D721Med (cell line): ENCODE measurements around the gene ELFN1.
"Not testable (repeated sequence)": the region's sequence is repeated elsewhere in the genome, so short reads cannot be mapped to it uniquely, and the experiment has no call there.

Experiments
- DNase-seq: peaks from one replicate; pipeline ENCODE4 v3.0.0; 2011; ENCODE audit warnings: low spot score; ENCODE audit not compliant: insufficient read length
- FAIRE-seq: peaks from 2 replicates; lab custom pipeline; 2011; peaks lifted over from hg19 to GRCh38; lab: Jason Lieb, UNC
- TF ChIP-seq, protein P1 (sequence below): IDR thresholded peaks from 2 replicates; pipeline ENCODE4 v1.5.1; 2012; ENCODE audit warnings: mild to moderate bottlenecking, control low read depth; ENCODE audit not compliant: insufficient read depth; ENCODE audit errors: missing control alignments

The ELFN1 gene

DNA sequence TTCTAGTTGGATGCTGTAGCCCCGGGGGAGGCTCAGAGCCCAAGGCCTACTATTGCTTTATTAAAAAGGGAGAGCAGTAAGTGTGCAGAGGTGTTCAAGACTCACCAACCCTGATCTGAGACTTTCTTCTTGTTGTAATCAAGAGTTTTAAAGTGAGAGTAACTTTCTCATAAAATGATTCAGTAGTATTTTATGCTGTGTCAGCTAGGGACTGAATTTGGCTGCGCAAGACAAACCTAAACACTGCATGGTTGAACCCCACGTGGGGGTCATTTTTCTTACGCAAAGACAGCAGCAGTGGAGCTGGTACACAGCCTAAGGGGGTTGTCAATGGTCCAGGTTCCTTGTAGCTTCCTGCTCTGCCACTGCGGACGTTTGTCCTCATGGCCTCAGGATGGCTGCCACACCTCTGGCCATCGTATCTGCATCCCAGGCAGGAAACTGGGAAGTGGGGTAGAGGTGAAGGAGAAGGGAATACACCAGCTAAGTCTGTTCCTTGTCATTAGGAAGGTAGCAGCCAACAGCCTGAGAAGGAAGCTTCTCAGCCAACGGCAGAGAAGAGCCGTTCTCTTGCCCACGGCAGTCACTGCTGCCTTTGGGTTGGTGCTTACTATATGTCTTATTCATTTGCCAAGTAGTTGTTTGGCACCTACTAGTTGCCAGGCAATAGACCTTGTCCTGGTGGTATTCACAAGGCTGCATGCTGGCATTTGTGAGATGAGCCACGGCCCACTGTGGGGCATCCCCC is 44.7 kb downstream of the ELFN1 start:
- FAIRE-seq, result no peak
- DNase-seq, result no peak
- TF ChIP-seq, protein P1, sequence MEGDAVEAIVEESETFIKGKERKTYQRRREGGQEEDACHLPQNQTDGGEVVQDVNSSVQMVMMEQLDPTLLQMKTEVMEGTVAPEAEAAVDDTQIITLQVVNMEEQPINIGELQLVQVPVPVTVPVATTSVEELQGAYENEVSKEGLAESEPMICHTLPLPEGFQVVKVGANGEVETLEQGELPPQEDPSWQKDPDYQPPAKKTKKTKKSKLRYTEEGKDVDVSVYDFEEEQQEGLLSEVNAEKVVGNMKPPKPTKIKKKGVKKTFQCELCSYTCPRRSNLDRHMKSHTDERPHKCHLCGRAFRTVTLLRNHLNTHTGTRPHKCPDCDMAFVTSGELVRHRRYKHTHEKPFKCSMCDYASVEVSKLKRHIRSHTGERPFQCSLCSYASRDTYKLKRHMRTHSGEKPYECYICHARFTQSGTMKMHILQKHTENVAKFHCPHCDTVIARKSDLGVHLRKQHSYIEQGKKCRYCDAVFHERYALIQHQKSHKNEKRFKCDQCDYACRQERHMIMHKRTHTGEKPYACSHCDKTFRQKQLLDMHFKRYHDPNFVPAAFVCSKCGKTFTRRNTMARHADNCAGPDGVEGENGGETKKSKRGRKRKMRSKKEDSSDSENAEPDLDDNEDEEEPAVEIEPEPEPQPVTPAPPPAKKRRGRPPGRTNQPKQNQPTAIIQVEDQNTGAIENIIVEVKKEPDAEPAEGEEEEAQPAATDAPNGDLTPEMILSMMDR, result no peak

GRCh38 chr7:1715331-1715625 is 45.2 kb downstream of the ELFN1 start:
- DNase-seq (no peak), FAIRE-seq (no peak)
- TF ChIP-seq, protein P1, result no peak

- TF ChIP-seq, protein P1, result no peak
- DNase-seq, result no peak
- no peak for FAIRE-seq
Observed at GRCh38 chr7:1715671-1716074, 45.6 kb downstream of the ELFN1 start.

GRCh38 chr7:1716263-1717094 is 46.4 kb downstream of the ELFN1 start:
- TF ChIP-seq, protein P1, result no peak
- no peak for FAIRE-seq

GRCh38 chr7:1717095-1717483 is 47.0 kb downstream of the ELFN1 start:
- DNase-seq (no peak), FAIRE-seq (no peak)
- TF ChIP-seq, protein P1, result no peak

More at GRCh38 chr7:1716263-1717094, 46.4 kb downstream of the ELFN1 start:
- no peak for DNase-seq

DNA sequence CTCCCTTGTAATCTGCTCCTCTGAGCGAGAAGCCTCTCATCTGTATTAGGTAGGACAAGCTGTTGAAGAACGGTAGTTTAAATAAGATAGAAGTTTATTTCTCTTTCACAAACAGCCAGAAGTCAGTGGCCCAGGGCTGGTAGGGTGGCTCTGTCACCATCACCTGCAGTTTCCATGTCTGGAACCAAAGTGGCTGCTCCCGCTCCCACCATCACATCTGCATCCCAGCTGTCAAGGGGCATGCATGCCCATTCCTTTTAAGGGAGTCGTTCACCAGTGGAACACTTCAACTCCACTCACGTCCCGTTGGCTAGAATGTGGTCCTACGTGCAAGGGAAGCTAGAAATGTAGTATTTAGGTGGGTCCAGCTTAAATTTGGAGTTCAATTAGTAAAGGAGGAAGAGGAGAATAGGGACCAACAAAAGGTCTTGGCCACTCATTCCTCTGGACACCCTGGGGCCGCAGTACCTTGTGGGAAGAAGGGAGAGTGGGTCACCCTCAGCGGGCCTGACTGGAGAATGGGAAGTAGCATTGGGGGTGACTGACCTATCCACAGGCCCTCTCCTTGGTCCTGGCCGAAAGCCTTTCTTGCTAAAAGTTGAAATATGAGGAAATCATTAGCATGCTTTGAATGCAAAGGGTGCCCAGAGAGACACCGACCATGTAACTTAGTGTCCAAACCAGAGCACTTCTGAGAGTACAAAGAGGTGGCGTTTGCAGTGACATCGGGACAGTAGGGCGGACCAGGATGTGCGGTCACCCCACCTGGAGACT is 48.0 kb downstream of the ELFN1 start:
- TF ChIP-seq, protein P1, result no peak
- DNase-seq (no peak), FAIRE-seq (no peak)

DNA sequence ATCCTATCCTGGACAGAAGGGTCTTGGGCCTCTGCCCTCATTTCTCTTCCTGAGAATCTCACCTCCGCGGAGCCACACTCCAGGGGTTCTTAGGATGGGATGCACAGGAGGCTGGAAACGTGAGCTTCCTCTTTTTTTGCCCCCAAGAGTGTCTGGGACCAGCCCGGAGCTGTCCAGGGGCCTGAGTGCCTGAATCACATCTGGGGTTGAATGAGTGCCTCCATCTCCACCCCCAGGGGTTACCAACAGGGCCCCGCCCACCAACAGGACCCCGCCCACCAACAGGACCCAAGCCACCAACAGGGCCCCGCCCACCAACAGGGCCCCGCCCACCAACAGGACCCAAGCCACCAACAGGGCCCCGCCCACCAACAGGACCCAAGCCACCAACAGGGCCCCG is 48.8 kb downstream of the ELFN1 start:
- not testable (repeated sequence) for FAIRE-seq, DNase-seq

DNA sequence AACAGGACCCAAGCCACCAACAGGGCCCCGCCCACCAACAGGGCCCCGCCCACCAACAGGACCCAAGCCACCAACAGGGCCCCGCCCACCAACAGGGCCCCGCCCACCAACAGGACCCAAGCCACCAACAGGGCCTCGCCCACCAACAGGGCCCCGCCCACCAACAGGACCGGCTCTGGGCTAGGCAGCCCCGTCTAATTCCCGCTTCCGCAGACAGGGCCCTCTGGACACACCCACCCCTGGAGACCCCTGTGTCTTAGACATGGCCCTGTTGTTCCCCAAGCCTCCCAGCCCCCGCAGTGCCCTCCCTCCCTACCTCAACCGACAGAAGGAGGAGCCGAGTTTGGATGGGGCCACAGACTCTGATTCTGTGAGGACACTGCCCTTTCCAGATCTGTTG is 49.2 kb downstream of the ELFN1 start:
- FAIRE-seq, DNase-seq: not testable (repeated sequence)
